RPMI8226 (cell line): ENCODE data around the gene S100PBP.
A peak's percentile ranks its signal among the peaks of the same experiment; 100 is the strongest.
"Not testable (repeated sequence)": the region's sequence is repeated elsewhere in the genome, so short reads cannot be mapped to it uniquely, and the experiment has no call there.

ENCODE experiments used
- DNase-seq: peaks from one replicate; pipeline ENCODE4 v3.0.0-alpha.2; 2015

Gene S100PBP

DNA sequence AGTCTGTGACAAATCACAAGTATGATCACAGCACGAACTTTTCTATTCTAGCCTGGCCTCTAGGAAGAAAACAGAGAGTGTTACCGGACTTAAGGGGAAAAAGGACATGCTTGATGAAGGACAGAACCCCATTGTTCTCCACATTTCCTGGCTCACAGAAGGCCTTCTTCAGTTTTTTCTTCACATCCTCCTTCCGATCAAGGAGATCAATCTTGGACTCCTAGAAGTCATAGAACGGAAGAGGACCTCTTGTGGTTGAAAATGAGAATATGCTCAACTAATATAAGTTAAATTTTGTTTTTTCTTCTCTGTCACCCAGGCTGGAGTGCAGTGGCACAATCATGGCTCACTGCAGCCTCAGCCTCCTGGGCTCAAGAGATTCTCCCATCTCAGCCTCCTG is 30.6 kb upstream of the S100PBP start:
- no peak for DNase-seq

GRCh38 chr1:32789356-32789755 is 28.1 kb upstream of the S100PBP start:
- not testable (repeated sequence) for DNase-seq

- DNase-seq, result no peak
Observed at GRCh38 chr1:32791881-32792280, 25.6 kb upstream of the S100PBP start.

GRCh38 chr1:32795763-32796162 is 21.7 kb upstream of the S100PBP start:
- DNase-seq, result not testable (repeated sequence)

- no peak for DNase-seq
Observed at GRCh38 chr1:32797456-32797855, 20.0 kb upstream of the S100PBP start.

DNA sequence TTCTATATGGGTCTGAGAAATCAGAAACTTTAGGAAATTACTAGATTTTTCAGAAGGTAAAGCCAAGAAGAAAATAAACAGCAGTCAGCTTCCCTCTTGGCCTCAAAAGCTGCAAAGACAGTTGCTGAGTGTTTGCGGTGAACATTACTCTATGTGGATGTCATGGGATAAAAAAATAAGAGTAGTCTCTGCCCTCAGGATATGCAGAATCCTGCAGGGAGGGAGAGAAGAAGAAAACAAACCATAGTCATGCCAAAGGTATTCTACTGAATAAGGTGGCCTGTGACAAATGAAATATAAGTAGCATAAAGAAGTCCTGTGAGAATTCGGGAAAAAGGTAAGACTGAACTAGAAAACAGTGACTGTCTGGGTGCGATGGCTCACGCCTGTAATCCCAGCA is 19.3 kb upstream of the S100PBP start:
- DNase-seq, result no peak

- no peak for DNase-seq
Observed at GRCh38 chr1:32798679-32799416, 18.6 kb upstream of the S100PBP start.

DNA sequence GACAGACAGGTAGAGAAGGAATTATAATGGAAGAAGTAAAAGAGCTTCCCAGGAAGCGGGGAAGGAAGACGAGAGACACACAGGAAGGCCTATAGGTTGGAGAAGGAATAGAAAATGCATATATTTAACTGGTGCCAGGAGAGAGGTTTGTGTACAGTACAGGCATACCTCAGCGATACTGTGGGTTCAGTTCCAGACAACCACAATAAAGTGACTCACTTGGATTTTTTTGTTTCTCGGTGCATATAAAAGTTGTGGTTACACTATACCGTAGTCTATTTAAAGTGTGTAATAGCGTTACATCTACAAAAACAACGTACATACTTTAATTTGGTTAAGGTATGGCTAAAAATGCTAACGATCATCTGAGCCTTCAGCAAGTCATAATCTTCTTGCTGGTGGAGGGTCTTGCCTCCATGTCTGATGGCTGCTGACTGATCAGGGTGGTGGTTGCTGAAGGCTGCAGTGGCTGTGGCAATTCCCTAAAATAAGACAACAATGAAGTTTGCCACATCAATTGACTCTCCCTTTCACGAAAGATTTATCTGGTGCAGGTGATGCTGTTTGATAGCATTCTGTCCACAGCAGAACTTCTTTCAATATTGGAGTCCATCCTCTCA is 16.2 kb upstream of the S100PBP start:
- DNase-seq, result no peak

DNA sequence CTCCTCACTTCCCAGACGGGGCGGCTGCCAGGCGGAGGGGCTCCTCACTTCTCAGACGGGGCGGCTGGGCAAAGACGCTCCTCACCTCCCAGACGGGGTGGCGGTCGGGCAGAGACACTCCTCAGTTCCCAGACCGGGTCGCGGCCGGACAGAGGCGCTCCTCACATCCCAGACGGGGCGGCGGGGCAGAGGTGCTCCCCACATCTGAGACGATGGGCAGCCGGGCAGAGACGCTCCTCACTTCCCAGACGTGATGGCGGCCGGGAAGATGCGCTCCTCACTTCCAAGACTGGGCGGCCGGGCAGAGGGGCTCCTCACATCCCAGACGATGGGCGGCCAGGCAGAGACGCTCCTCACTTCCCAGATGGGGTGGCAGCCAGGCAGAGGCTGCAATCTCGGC is 13.0 kb upstream of the S100PBP start:
- not testable (repeated sequence) for DNase-seq

DNA sequence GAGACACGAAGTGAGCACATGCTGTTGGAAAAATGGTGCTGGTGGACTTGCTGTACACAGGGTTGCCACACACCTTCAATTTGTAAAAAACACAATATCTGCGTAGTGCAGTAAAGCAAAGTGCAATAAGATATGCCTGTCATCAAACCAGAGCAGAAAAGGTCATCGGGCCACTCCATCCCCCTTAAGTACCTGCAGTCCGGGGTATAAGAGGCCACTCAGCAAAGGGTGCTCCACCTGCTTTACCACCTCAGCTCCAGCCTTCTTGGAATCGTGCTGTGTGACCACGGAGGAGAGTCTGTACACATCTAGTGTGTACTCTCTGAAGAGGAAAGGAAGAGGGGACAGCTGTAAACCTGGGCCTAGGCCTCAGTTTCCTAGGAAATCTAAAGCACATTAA is 11.2 kb upstream of the S100PBP start:
- DNase-seq, result no peak

DNA sequence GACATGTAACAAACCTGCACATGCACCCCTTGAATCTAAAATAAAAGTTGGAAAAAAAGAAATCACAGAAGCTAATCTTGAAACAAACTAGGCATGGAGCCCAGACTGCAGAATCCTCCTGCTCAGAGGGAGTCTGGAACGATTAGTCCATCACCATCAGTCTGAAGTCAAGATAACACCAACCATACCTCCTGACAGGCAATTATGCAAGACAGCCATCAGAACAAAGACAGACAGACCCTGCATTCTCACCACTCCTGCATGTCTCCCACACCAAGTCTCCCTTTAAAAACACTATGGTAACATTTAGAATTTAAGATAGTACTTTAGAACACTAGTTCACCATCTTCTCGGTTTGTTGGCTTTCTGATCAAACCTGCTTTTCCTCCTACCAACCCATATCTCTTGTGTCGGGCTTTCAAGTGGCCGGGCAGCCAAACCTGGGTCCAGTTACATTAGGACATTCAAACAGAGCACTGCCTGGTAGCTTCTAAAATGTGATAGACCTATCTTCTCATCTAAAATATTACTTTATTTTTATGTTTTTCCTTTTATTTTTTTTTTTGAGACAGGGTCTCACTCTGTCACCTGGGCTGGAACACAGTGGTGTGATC is 10.4 kb upstream of the S100PBP start:
- DNase-seq, result no peak

DNA sequence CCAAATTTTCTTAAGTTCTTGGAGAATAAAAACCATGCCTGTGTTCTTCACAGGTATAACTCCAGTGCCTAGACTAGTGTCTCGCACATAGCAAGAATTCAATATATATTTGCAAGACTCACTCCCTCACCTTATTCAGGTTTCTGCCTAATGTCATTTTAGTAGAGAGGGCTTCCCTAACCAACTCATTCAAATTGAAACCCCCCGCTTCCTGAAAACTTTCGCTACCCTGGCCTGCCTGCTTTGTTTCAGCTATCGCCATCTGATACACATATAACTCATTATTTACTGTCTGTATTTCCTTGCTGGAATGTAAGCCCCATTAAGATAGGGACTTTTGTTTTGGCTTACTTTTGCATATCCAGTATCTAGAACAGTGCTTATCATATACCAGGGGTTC is 8.9 kb upstream of the S100PBP start:
- no peak for DNase-seq

DNA sequence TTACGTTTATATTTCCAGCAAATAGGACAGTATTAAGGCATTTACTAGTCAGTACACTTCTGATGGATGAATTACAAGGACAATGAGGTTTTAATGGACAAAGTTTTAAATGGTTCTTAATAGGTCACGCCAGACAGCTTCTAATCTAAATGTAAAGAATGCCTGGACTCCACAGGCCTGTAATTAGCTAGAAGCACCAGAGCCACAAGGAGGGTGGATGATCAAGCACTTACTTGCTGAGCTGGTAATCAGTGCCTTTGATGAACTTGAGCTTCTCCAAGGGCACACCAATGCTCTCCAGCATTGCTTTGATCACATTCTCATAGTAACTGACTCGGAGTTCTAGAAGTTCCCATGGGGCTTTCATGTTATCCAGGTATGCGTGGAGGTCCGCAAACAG is 7.1 kb upstream of the S100PBP start:
- no peak for DNase-seq

- DNase-seq, result no peak
Observed at GRCh38 chr1:32811265-32811664, 6.2 kb upstream of the S100PBP start.

DNA sequence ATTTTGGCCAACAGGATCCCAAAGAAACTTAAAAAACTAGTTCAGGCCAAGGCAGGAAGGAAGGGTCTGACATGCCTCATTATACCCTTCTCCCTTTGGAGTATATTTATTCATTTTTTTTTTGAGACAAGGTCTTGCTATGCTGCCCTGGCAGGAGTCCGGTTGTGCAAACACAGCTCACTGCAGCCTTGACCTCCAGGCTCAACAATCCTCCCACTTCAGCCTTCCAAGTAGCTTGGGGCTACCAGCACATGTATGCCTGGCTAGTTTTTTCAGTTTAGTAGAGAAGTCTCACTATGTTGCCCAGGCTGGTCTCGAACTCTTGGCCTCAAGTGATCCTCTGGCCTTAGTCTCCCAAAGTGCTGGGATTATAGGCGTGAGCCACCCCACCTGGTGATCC is 5.5 kb upstream of the S100PBP start:
- no peak for DNase-seq

GRCh38 chr1:32813941-32814739 is 3.3 kb upstream of the S100PBP start:
- no peak for DNase-seq

- no peak for DNase-seq
Observed at GRCh38 chr1:32816676-32817158, 736 bp upstream of the S100PBP start.

DNA sequence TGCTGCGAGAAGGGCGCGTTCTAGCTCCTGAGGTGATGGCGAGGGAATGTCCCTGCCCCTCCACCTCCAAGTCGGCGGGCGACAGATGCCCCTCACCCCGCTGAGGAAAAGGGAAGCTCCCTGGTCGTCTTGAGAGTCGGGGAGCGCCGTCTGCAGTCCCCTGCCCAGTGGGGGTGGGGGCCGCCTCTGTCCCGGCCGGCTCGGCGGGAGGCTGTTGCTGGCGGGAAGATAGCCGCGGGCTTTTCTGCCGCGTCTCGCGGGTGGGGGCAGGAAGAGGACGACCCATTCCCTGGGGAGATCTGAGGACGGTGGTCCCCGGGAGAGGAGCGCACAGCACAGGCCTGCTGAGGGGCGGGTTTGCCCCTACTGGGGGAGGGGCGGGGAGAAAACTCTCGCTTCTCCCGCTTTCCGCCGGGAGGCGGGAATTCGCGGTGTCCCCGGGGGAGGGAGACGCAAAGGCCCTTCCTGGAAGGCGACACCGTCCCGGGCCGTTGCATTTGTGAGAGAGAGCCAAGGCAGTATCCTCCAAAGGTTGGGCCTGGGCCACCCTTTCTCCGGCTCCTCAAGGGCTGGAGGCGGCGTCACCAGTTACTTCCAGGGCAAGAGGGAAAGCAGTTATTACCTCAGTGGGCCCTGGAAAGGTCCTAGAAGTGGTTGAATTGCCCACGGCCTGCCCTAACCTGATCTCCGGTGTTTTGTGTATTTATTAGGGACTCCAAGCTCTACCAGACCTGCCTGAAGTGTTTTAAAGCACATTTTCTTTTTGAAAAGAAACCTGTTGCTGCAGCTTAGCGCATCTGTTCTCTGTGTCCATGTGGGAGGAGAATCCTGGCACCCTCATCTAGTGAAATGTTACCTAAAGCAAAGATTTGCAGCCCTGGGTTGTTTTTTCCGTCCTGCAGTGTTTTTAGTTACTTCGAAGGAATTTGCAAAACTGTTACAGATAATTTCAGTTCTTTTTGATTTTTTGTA is 648 bp downstream of the S100PBP start:
- peak; percentile 64 for DNase-seq

GRCh38 chr1:32818804-32819541 is 1.5 kb downstream of the S100PBP start:
- peak; percentile 80 for DNase-seq

DNA sequence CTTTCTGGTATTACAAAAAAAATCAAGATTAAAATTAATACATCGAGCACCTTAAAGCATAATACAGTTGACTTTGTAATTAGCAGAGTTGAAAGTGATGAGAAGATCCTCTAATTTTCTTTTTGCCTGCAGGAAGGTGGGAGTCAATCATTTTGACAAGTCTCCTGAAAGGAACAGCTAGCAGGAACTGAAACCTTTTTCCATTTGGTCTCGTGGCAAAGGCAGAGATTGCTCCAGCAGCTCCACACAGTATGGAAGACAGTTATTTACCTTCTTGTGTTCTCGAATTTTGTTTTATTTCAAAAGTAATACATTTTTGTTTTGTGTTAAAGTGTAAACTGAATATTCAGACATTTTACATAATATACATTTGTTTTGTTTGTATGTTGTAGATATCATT is 7.7 kb downstream of the S100PBP start:
- no peak for DNase-seq

- DNase-seq, result no peak
Observed at GRCh38 chr1:32828341-32828740, 10.9 kb downstream of the S100PBP start.
